SW 1271 (cell line): Measurements from ENCODE around the gene ULBP2.
A peak's percentile ranks its signal among the peaks of the same experiment; 100 is the strongest.
"Not testable (repeated sequence)": the region's sequence is repeated elsewhere in the genome, so short reads cannot be mapped to it uniquely, and the experiment has no call there.

ENCODE experiments used
- DNase-seq, 2 experiments: peaks; one replicate each; lab custom pipeline; 2025; lab: John Stamatoyannopoulos, UW

The ULBP2 gene

GRCh38 chr6:149908480-149908879, 33.3 kb upstream of the ULBP2 start:
- not testable (repeated sequence) for DNase-seq

GRCh38 chr6:149909701-149910470, 31.9 kb upstream of the ULBP2 start:
- DNase-seq, result no peak

- DNase-seq, result no peak
Measured at GRCh38 chr6:149910721-149911151, 31.1 kb upstream of the ULBP2 start.

- DNase-seq, result not testable (repeated sequence)
Measured at GRCh38 chr6:149912680-149913079, 29.1 kb upstream of the ULBP2 start.

GRCh38 chr6:149913085-149913484, 28.7 kb upstream of the ULBP2 start:
- no peak for DNase-seq

- no peak for DNase-seq
Measured at GRCh38 chr6:149913540-149914240, 28.1 kb upstream of the ULBP2 start.

GRCh38 chr6:149915970-149916865, 25.6 kb upstream of the ULBP2 start:
- no peak for DNase-seq

GRCh38 chr6:149917679-149918078, 24.1 kb upstream of the ULBP2 start:
- DNase-seq, result no peak

- no peak for DNase-seq
Measured at GRCh38 chr6:149918151-149918905, 23.5 kb upstream of the ULBP2 start.

- DNase-seq, result not testable (repeated sequence)
Measured at GRCh38 chr6:149919126-149919833, 22.5 kb upstream of the ULBP2 start.

GRCh38 chr6:149919834-149920225, 22.0 kb upstream of the ULBP2 start:
- DNase-seq, result no peak

GRCh38 chr6:149921361-149921760, 20.5 kb upstream of the ULBP2 start:
- DNase-seq, result no peak

- not testable (repeated sequence) for DNase-seq
Measured at GRCh38 chr6:149922091-149922490, 19.7 kb upstream of the ULBP2 start.

- peak; percentile 68 to 91 for DNase-seq
Measured at GRCh38 chr6:149922642-149923326, 19.0 kb upstream of the ULBP2 start, which contains the start of gene RAET1G. TSS of gene RAET1G (minus strand) at chr6:149923121. CDS start at chr6:149923010, 111 bp downstream.

- no peak for DNase-seq
Measured at GRCh38 chr6:149923327-149923986, 18.4 kb upstream of the ULBP2 start.

- DNase-seq, result no peak
Measured at GRCh38 chr6:149924206-149924932, 17.4 kb upstream of the ULBP2 start.

- no peak for DNase-seq
Measured at GRCh38 chr6:149924933-149925252, 16.9 kb upstream of the ULBP2 start.

GRCh38 chr6:149925253-149925973, 16.4 kb upstream of the ULBP2 start:
- DNase-seq, result no peak
